K562 (cell line): ENCODE measurements around the gene CCT8L2. TPM values are rescaled to one million over a fixed set of nuclear protein-coding genes. Genes with fewer than 3 reads are reported as not detected.
A peak's percentile ranks its signal among the peaks of the same experiment; 100 is the strongest.
"Not testable (repeated sequence)": the region's sequence is repeated elsewhere in the genome, so short reads cannot be mapped to it uniquely, and the experiment has no call there.

Experiments
- ATAC-seq: fragments of 200-7000 bp; cut with Tn5 transposase; 3 replicates; pipeline ENCODE4 v1.9.1; 2020; ENCODE audit warnings: moderate library complexity
- BruUV-seq: library from RNA; stranded (reverse); fragments of 400-500 nt; replicated peaks from 2 replicates; lab custom pipeline; 2021; lab: Mats Ljungman, UMichigan
- CTCF ChIA-PET: fragments of 300-600 bp; formaldehyde crosslinking; extraction: SDS; loops from one replicate; lab custom pipeline; 2021; ENCODE audit warnings: low intra/inter-chr PET ratio; lab: Yijun Ruan, JAX
- POLR2A ChIA-PET: fragments of 300-600, 350-650 bp; sonication (Branson Sonifier 250); formaldehyde crosslinking; extraction: SDS; loops from one replicate; lab custom pipeline; 2021; ENCODE audit warnings: antibody characterized with exemption, inconsistent platforms; lab: Yijun Ruan, JAX
- DNase-seq, 4 experiments: peaks; one replicate each; pipeline versions ENCODE4 v3.0.0 to v3.0.0-alpha.2; 2011 to 2018; ENCODE audit warnings: low spot score in 3 of 4, mixed read lengths in 3 of 4; ENCODE audit errors: extremely low read depth in 1 of 4
- FAIRE-seq: peaks from 2 replicates; lab custom pipeline; 2011; peaks lifted over from hg19 to GRCh38; lab: Jason Lieb, UNC
- H2AFZ ChIP-seq: 2 replicates; pipeline ENCODE4 v1.6.0; 2011; ENCODE audit warnings: low read depth, low read length, control low read depth, inconsistent platforms
- H3K27ac ChIP-seq: fragments of 200-600 bp; 3 replicates; pipeline ENCODE4 v1.8.0; 2011; ENCODE audit warnings: low read depth, mild to moderate bottlenecking, control low read depth, inconsistent platforms, low read length, moderate library complexity, mixed read lengths; ENCODE audit errors: extremely low read depth
- H3K27me3 ChIP-seq, 2 experiments: fragments of 300-600 bp in 1 of 2; 2 replicates in 1 of 2; 3 replicates in 1 of 2; pipeline versions ENCODE4 v1.6.0 to v1.8.0; 2011; ENCODE audit warnings: inconsistent platforms in 2 of 2, low read length in 2 of 2, mild to moderate bottlenecking in 1 of 2, mixed read lengths in 1 of 2, moderate library complexity in 1 of 2; ENCODE audit not compliant: control insufficient read depth in 2 of 2, insufficient read depth in 2 of 2
- H3K36me3 ChIP-seq: fragments of 300-600 bp; 3 replicates; pipeline ENCODE4 v1.8.0; 2011; ENCODE audit warnings: mild to moderate bottlenecking, low read length, inconsistent platforms; ENCODE audit not compliant: control insufficient read depth, insufficient read depth
- H3K4me1 ChIP-seq, 2 experiments: fragments of 200-600 bp in 1 of 2; replicated peaks in 1 of 2; 2 replicates in 1 of 2; 3 replicates in 1 of 2; pipeline versions ENCODE4 v1.5.1 to v1.8.0; 2011; ENCODE audit warnings: inconsistent platforms in 2 of 2, low read length in 2 of 2, mild to moderate bottlenecking in 1 of 2, mixed read lengths in 1 of 2, moderate library complexity in 1 of 2; ENCODE audit not compliant: control insufficient read depth in 2 of 2, insufficient read depth in 2 of 2
- H3K4me2 ChIP-seq: 2 replicates; pipeline ENCODE4 v1.6.1; 2011; ENCODE audit warnings: low read length, control low read depth, inconsistent platforms, mixed read lengths; ENCODE audit not compliant: insufficient read depth
- H3K4me3 ChIP-seq: fragments of 200-600 bp; sonication (generic), shearing (Covaris generic); 2 replicates; pipeline ENCODE4 v1.5.1; 2016; ENCODE audit warnings: control low read depth, inconsistent platforms
- H3K79me2 ChIP-seq: fragments of 200-600 bp; 3 replicates; pipeline ENCODE4 v1.8.0; 2011; ENCODE audit warnings: low read length, inconsistent platforms; ENCODE audit not compliant: control insufficient read depth, insufficient read depth
- H3K9ac ChIP-seq, 2 experiments: 2 replicates each; pipeline versions ENCODE4 v1.6.0 to v1.6.1; 2011; ENCODE audit warnings: low read depth in 2 of 2, low read length in 2 of 2, control low read depth in 1 of 2, inconsistent platforms in 1 of 2, mild to moderate bottlenecking in 1 of 2, mixed read lengths in 1 of 2; ENCODE audit not compliant: insufficient read depth in 1 of 2
- H3K9me1 ChIP-seq: one replicate; pipeline ENCODE4 v1.6.0; 2011; ENCODE audit warnings: inconsistent platforms, mild to moderate bottlenecking, low read length, moderate library complexity; ENCODE audit not compliant: control insufficient read depth, insufficient read depth
- H3K9me3 ChIP-seq: replicated peaks from 2 replicates; pipeline ENCODE4 v1.5.1; 2011; ENCODE audit warnings: low read depth, low read length, inconsistent platforms; ENCODE audit not compliant: control insufficient read depth, insufficient read depth
- H4K20me1 ChIP-seq: replicated peaks from 2 replicates; pipeline ENCODE4 v1.6.1; 2011; ENCODE audit warnings: low read length, inconsistent platforms, mixed read lengths; ENCODE audit not compliant: control insufficient read depth, insufficient read depth
- CBFA2T3 ChIP-seq: fragments of 450-650 bp; IDR thresholded peaks from 2 replicates; pipeline ENCODE4 v1.6.1; 2017
- CREB1 ChIP-seq, 2 experiments: sonication (generic) in 1 of 2; formaldehyde crosslinking in 1 of 2; IDR thresholded peaks; 2 replicates each; pipeline versions ENCODE4 v1.6.1 to v1.8.0; 2012 to 2022; ENCODE audit warnings: inconsistent platforms in 1 of 2, mild to moderate bottlenecking in 1 of 2, missing genetic modification reagents in 1 of 2, moderate library complexity in 1 of 2
- EGR1 ChIP-seq: fragments of 450-650 bp; conservative IDR thresholded peaks from 2 replicates; pipeline ENCODE4 v1.6.1; 2017; ENCODE audit warnings: mild to moderate bottlenecking
- FIP1L1 ChIP-seq: fragments of 200-400 bp; formaldehyde crosslinking; IDR thresholded peaks from 2 replicates; pipeline ENCODE4 v1.6.1; 2018; ENCODE audit warnings: mild to moderate bottlenecking, low read depth, low read length; ENCODE audit not compliant: poor library complexity, severe bottlenecking
- WGBS: fragments of 100-300 bp; shearing (Covaris generic); methylation state at CpG from one replicate; pipeline ENCODE4 v1.1.6; 2016; ENCODE audit warnings: low coverage, mixed read lengths; ENCODE audit not compliant: insufficient coverage; ENCODE audit errors: missing lambda C conversion rate; 5-methylcytosine and 5-hydroxymethylcytosine counted together
- in situ Hi-C: fragments of 300-500 bp; cut with MboI; formaldehyde crosslinking; loops from 4 replicates; pipeline ENCODE4 v1.15.0; 2018; ENCODE audit warnings: inconsistent platforms, mixed read lengths
- intact Hi-C: fragments of 100-400 bp; cut with micrococcal nuclease; formaldehyde crosslinking; loops from 2 replicates; pipeline ENCODE4 v1.14.2; 2022
- polyA plus RNA-seq, 8 experiments: library from polyadenylated mRNA; depleted of rRNA in 4 of 8; stranded (reverse) in 5 of 8; unstranded in 3 of 8; fragments of >200 nt; fragmentation: Nextera tagmentation in 2 of 8; fragmentation: Illumina TruSeq in 1 of 8; extraction: Ambion mirVana in 2 of 8; extraction: Trizol in 1 of 8; gene quantifications; 2 replicates each; pipeline versions ENCODE4 v1.2.1 to v1.2.3, GENCODE V29; 2011 to 2014; ENCODE audit warnings: inconsistent platforms in 1 of 8, missing spikeins in 1 of 8
- total RNA-seq, 7 experiments: library from RNA; depleted of rRNA in 6 of 7; stranded (reverse); fragments of >200 nt in 6 of 7; fragmentation: Illumina TruSeq in 2 of 7; extraction: Trizol in 2 of 7; gene quantifications; 2 replicates each; pipeline versions ENCODE4 v1.2.1 to v1.2.3, GENCODE V29; 2011 to 2021; ENCODE audit warnings: low replicate concordance in 1 of 7

Gene CCT8L2
- total and polyA plus RNA-seq, 9 of the 15 experiments (the other 6 are each of a cell fraction or from before 2014, with no cell fraction given), result 0.13 TPM; not detected in 8

GRCh38 chr22:16558376-16558945, 34.1 kb downstream of the CCT8L2 start:
- WGBS, result 5% methylated on average over 4 of the region's 4 CpGs
- H3K9me1 ChIP-seq; BruUV-seq; FAIRE-seq; in situ Hi-C loops; H3K9me3 ChIP-seq; H3K36me3 ChIP-seq; DNase-seq; H3K9ac ChIP-seq; H2AFZ ChIP-seq; H3K27ac ChIP-seq; TF ChIP-seq CREB1 (IDR thresholded peaks at IDR 0.05): not testable (repeated sequence)
- H3K4me1 ChIP-seq, result peaks cover 0 to 33% of the 10 kb centered on the region in 2 experiments; a peak in 2 of 5 replicates
- TF ChIP-seq CREB1 (CRISPR knock-in tag; IDR thresholded peaks at IDR 0.05), result 0 out of 2 replicates have a peak, but pooled peaks have one; percentile 6
- TF ChIP-seq FIP1L1, result peak; percentile 20
- TF ChIP-seq, all 486 proteins: peak for 2; not testable (repeated sequence) for 484
- H3K27me3 ChIP-seq, result peaks cover 0 to 12% of the 10 kb centered on the region in 2 experiments; a peak in 2 of 5 replicates
- intact Hi-C loops, H3K4me2 ChIP-seq, ATAC-seq, H4K20me1 ChIP-seq, H3K4me3 ChIP-seq, CTCF ChIA-PET, H3K79me2 ChIP-seq: not testable (repeated sequence)
- POLR2A ChIA-PET, result interaction anchor here (0.9 kb wide), 1 partner anchor 12 kb away, joined by 3 read pairs; no protein-coding TSS in a partner anchor

- H3K36me3 ChIP-seq, FAIRE-seq, in situ Hi-C loops, CTCF ChIA-PET, H3K9me3 ChIP-seq, H3K27ac ChIP-seq, H3K4me3 ChIP-seq, H2AFZ ChIP-seq, POLR2A ChIA-PET, ATAC-seq, H4K20me1 ChIP-seq, DNase-seq, H3K9me1 ChIP-seq, H3K79me2 ChIP-seq, BruUV-seq, H3K27me3 ChIP-seq, intact Hi-C loops, H3K4me2 ChIP-seq: not testable (repeated sequence)
- peak; percentile 77 for TF ChIP-seq EGR1
- TF ChIP-seq CBFA2T3, result peak; percentile 34
- Histone ChIP-seq H3K4me1 (peaks cover 0 to 27% of the 10 kb centered on the region in 2 experiments; a peak in 1 of 5 replicates), H3K9ac (peak overlapping the region in 1 of 2 experiments; percentile 66; a peak in 2 of 4 replicates)
- WGBS, result 9% methylated on average over 13 of the region's 13 CpGs
Measured at GRCh38 chr22:16557511-16557910, 35.1 kb downstream of the CCT8L2 start.
